Keratinocyte (primary cell): ENCODE data around the gene LMO7. TPM values are rescaled to one million over a fixed set of nuclear protein-coding genes. Genes with fewer than 3 reads are reported as not detected.

Experiments
- DNase-seq: peaks from one replicate; pipeline ENCODE4 v3.0.0-alpha.2; 2011; ENCODE audit warnings: low read depth, missing footprints, low spot score
- FAIRE-seq: peaks from 2 replicates; lab custom pipeline; 2011; peaks lifted over from hg19 to GRCh38; lab: Jason Lieb, UNC
- H2AFZ ChIP-seq: 2 replicates; pipeline ENCODE4 v1.6.0; 2012; ENCODE audit warnings: low read length, control low read depth, inconsistent platforms; ENCODE audit not compliant: control insufficient read depth
- H3K27ac ChIP-seq: 2 replicates; pipeline ENCODE4 v1.5.1; 2011; ENCODE audit warnings: low read length; ENCODE audit not compliant: control insufficient read depth, insufficient read depth
- H3K27me3 ChIP-seq: 3 replicates; pipeline ENCODE4 v1.6.0; 2011; ENCODE audit warnings: low read length; ENCODE audit not compliant: control insufficient read depth, insufficient read depth; ENCODE audit errors: extremely low read depth
- H3K36me3 ChIP-seq, 2 experiments: 2 replicates in 1 of 2; 3 replicates in 1 of 2; pipeline ENCODE4 v1.5.1; 2011; ENCODE audit warnings: low read length in 2 of 2, mild to moderate bottlenecking in 1 of 2; ENCODE audit not compliant: control insufficient read depth in 2 of 2, insufficient read depth in 2 of 2; ENCODE audit errors: extremely low read depth in 1 of 2
- H3K4me1 ChIP-seq: 3 replicates; pipeline ENCODE4 v1.5.1; 2011; ENCODE audit warnings: low read length; ENCODE audit not compliant: control insufficient read depth, insufficient read depth; ENCODE audit errors: extremely low read depth
- H3K4me2 ChIP-seq: 3 replicates; pipeline ENCODE4 v1.6.0; 2011; ENCODE audit warnings: low read depth, low read length; ENCODE audit not compliant: control insufficient read depth, insufficient read depth; ENCODE audit errors: extremely low read depth
- H3K4me3 ChIP-seq, 3 experiments: fragments of 200-600 bp in 1 of 3; sonication (generic) in 1 of 3; 2 replicates in 2 of 3; 3 replicates in 1 of 3; pipeline ENCODE4 v1.5.1; 2011 to 2016; ENCODE audit warnings: low read length in 3 of 3, mild to moderate bottlenecking in 3 of 3, control low read depth in 2 of 3, inconsistent platforms in 1 of 3, low read depth in 1 of 3, mixed read lengths in 1 of 3, mixed run types in 1 of 3, moderate library complexity in 1 of 3; ENCODE audit not compliant: control insufficient read depth in 2 of 3, insufficient read depth in 2 of 3; ENCODE audit errors: extremely low read depth in 1 of 3
- H3K79me2 ChIP-seq: 2 replicates; pipeline ENCODE4 v1.6.0; 2012; ENCODE audit warnings: low read length; ENCODE audit not compliant: control insufficient read depth, insufficient read depth
- H3K9ac ChIP-seq: 3 replicates; pipeline ENCODE4 v1.6.0; 2011; ENCODE audit warnings: low read length; ENCODE audit not compliant: control insufficient read depth, insufficient read depth; ENCODE audit errors: extremely low read depth
- H3K9me1 ChIP-seq: 3 replicates; pipeline ENCODE4 v1.6.0; 2011; ENCODE audit warnings: low read length; ENCODE audit not compliant: control insufficient read depth, insufficient read depth; ENCODE audit errors: extremely low read depth
- H3K9me3 ChIP-seq: 2 replicates; pipeline ENCODE4 v1.5.1; 2012; ENCODE audit warnings: low read depth, low read length; ENCODE audit not compliant: control insufficient read depth
- H4K20me1 ChIP-seq: 3 replicates; pipeline ENCODE4 v1.6.0; 2011; ENCODE audit warnings: low read length; ENCODE audit not compliant: control insufficient read depth, insufficient read depth; ENCODE audit errors: extremely low read depth
- EZH2 ChIP-seq: IDR thresholded peaks from one replicate; pipeline ENCODE4 v1.6.1; 2012; ENCODE audit warnings: inconsistent platforms, mild to moderate bottlenecking, low read length, moderate library complexity
- dilution Hi-C: fragments of 300-500 bp; cut with MboI; formaldehyde crosslinking; loops from one replicate; pipeline ENCODE4 v1.7.0; 2020; ENCODE audit warnings: low sequenced_read_pairs; ENCODE audit not compliant: extremely low pct_ligation_motif_present
- polyA plus RNA-seq, 5 experiments: library from polyadenylated mRNA; depleted of rRNA in 3 of 5; stranded (reverse) in 3 of 5; stranded (forward) in 1 of 5; unstranded in 1 of 5; fragments of >200 nt; gene quantifications; 1 replicate in 1 of 5; 2 replicates in 3 of 5; 3 replicates in 1 of 5; pipeline versions ENCODE4 v1.2.1 to v1.2.3, GENCODE V29; 2011 to 2012; ENCODE audit warnings: missing spikeins in 2 of 5, low read depth in 1 of 5, low replicate concordance in 1 of 5
- TF ChIP-seq, protein P1 (sequence below), 3 experiments: IDR thresholded peaks in 1 of 3; conservative IDR thresholded peaks in 1 of 3; optimal IDR thresholded peaks in 1 of 3; 2 replicates in 2 of 3; 3 replicates in 1 of 3; pipeline versions ENCODE3 to v1.5.1; 2011; ENCODE audit warnings: low read length in 3 of 3, mild to moderate bottlenecking in 3 of 3, moderate library complexity in 2 of 3, control low read depth in 1 of 3, inconsistent platforms in 1 of 3; ENCODE audit not compliant: insufficient read depth in 2 of 3; ENCODE audit errors: extremely low read depth in 1 of 3

Gene LMO7
- polyA plus RNA-seq, 1 donor (not counting 4 experiments of a cell fraction or from before 2014, with no cell fraction given) = 8.9 TPM

- dilution Hi-C loops = no loop called here
- H3K9ac ChIP-seq = no peak overlapping the region
- no peaks in the 10 kb centered on the region for H4K20me1 ChIP-seq
- no peaks in the 10 kb centered on the region for H3K27me3 ChIP-seq
- H3K79me2 ChIP-seq = no peaks in the 10 kb centered on the region
- no peak overlapping the region for H3K27ac ChIP-seq
- H2AFZ ChIP-seq = no peak overlapping the region
- no peaks in the 10 kb centered on the region for H3K9me3 ChIP-seq
- no peaks in the 10 kb centered on the region for H3K9me1 ChIP-seq
- TF ChIP-seq, protein P1, sequence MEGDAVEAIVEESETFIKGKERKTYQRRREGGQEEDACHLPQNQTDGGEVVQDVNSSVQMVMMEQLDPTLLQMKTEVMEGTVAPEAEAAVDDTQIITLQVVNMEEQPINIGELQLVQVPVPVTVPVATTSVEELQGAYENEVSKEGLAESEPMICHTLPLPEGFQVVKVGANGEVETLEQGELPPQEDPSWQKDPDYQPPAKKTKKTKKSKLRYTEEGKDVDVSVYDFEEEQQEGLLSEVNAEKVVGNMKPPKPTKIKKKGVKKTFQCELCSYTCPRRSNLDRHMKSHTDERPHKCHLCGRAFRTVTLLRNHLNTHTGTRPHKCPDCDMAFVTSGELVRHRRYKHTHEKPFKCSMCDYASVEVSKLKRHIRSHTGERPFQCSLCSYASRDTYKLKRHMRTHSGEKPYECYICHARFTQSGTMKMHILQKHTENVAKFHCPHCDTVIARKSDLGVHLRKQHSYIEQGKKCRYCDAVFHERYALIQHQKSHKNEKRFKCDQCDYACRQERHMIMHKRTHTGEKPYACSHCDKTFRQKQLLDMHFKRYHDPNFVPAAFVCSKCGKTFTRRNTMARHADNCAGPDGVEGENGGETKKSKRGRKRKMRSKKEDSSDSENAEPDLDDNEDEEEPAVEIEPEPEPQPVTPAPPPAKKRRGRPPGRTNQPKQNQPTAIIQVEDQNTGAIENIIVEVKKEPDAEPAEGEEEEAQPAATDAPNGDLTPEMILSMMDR (optimal IDR thresholded peaks at IDR 0.05 in 1 of 3, IDR thresholded peaks at IDR 0.05 in 1 of 3, conservative IDR thresholded peaks at IDR 0.05 in 1 of 3; ENCODE audit: extremely low read depth in 1 of 3, insufficient read depth in 2 of 3, low read length in 3 of 3) = no peak
- no peak for TF ChIP-seq EZH2
- no peak for DNase-seq
- H3K4me2 ChIP-seq = no peak overlapping the region
- no peak for FAIRE-seq
- H3K4me1 ChIP-seq = no peaks in the 10 kb centered on the region
- H3K36me3 ChIP-seq = no peaks in the 10 kb centered on the region
- H3K4me3 ChIP-seq = no peak overlapping the region
Observed at GRCh38 chr13:75647126-75647784, 11.1 kb downstream of the LMO7 start.

- dilution Hi-C loops = no loop called here
- no peak overlapping the region for H3K4me2 ChIP-seq
- H3K4me1 ChIP-seq = no peaks in the 10 kb centered on the region
- TF ChIP-seq, protein P1 (optimal IDR thresholded peaks at IDR 0.05 in 1 of 3, IDR thresholded peaks at IDR 0.05 in 1 of 3, conservative IDR thresholded peaks at IDR 0.05 in 1 of 3; ENCODE audit: extremely low read depth in 1 of 3, insufficient read depth in 2 of 3, low read length in 3 of 3) = no peak
- no peak for TF ChIP-seq EZH2
- no peak overlapping the region for H3K4me3 ChIP-seq
- no peak overlapping the region for H3K27ac ChIP-seq
- no peaks in the 10 kb centered on the region for H3K27me3 ChIP-seq
- H3K9me1 ChIP-seq = no peaks in the 10 kb centered on the region
- no peak for DNase-seq
- H4K20me1 ChIP-seq = no peaks in the 10 kb centered on the region
- no peaks in the 10 kb centered on the region for H3K9me3 ChIP-seq
- no peak for FAIRE-seq
- H3K79me2 ChIP-seq = no peaks in the 10 kb centered on the region
- no peaks in the 10 kb centered on the region for H3K36me3 ChIP-seq
- no peak overlapping the region for H2AFZ ChIP-seq
- H3K9ac ChIP-seq = no peak overlapping the region
Observed at GRCh38 chr13:75648446-75648845, 12.3 kb downstream of the LMO7 start.
